Measurements from ENCODE around the gene MAP2K4. TPM values are rescaled to one million over a fixed set of nuclear protein-coding genes. Genes with fewer than 3 reads are reported as not detected.

The MAP2K4 gene
- total and polyA plus RNA-seq, 12 donors, result 7.2 to 42.7 (median 33.0) TPM

DNA sequence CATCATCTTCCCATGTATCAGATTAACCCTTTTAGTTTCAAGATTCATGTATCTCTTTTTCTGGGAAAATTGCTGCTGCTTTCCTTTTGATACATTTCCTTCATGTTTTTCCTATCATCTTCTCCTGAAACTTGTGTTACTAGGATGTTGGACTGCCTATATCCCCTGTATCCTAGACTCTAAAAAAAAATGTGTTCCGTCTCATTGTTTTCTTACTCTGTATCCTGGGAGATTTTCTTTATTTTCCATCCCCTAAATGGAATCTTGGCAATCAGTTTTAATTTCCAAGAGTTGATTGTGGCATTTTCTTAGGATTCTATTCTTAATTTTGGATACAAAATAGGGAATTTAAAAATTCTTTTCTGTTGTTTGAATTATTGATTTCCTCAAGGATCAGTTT, 36.8 kb downstream of the MAP2K4 start:
- Histone ChIP-seq H3K9me3 (no peaks in the 10 kb centered on the region), H3K27me3 (no peaks in the 10 kb centered on the region), H3K4me1 (peaks cover 0 to 36% (median 23%) of the 10 kb centered on the region in 9 donors), H3K36me3 (peaks cover 0 to 5% (median 0%) of the 10 kb centered on the region in 9 donors), H3K27ac (no peak overlapping the region), H3K4me3 (no peak overlapping the region)
- DNase-seq (no peak), ATAC-seq (no peak)
- TF ChIP-seq, protein P1, sequence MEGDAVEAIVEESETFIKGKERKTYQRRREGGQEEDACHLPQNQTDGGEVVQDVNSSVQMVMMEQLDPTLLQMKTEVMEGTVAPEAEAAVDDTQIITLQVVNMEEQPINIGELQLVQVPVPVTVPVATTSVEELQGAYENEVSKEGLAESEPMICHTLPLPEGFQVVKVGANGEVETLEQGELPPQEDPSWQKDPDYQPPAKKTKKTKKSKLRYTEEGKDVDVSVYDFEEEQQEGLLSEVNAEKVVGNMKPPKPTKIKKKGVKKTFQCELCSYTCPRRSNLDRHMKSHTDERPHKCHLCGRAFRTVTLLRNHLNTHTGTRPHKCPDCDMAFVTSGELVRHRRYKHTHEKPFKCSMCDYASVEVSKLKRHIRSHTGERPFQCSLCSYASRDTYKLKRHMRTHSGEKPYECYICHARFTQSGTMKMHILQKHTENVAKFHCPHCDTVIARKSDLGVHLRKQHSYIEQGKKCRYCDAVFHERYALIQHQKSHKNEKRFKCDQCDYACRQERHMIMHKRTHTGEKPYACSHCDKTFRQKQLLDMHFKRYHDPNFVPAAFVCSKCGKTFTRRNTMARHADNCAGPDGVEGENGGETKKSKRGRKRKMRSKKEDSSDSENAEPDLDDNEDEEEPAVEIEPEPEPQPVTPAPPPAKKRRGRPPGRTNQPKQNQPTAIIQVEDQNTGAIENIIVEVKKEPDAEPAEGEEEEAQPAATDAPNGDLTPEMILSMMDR (IDR thresholded peaks at IDR 0.05), result no peak
- intact Hi-C loops (cut with DNase I), result loop anchor here in 1 of 10 donors (10.0 kb wide), 1 partner anchor 57 kb away; no protein-coding TSS in a partner anchor
- 80 to 83% methylated on average over 1 of the region's 1 CpG for WGBS, 2 donors

DNA sequence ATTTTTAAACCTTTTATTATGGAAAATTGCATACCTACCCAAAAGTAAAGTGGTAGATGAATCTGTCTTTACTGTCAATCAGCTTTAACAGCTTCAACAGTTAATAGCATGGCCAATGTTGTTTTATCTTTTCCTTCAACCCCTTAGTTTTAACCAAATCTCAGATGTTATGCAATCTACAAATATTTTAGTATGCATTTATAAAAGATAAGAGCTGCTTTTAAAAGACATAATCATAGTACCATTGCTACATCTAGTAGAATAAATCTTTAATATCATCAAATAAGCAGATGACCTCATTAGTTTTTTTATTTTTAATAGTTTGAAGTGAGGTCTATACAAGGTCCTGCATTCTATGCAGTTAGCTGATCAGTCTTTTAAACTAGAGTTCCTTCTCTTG, 37.9 kb downstream of the MAP2K4 start:
- H3K36me3 ChIP-seq, result peaks cover 0 to 13% (median 0%) of the 10 kb centered on the region in 9 donors
- no peak overlapping the region for H3K4me3 ChIP-seq
- no peaks in the 10 kb centered on the region for H3K27me3 ChIP-seq
- no peak for DNase-seq
- H3K4me1 ChIP-seq, result peaks cover 0 to 28% (median 13%) of the 10 kb centered on the region in 9 donors
- TF ChIP-seq, protein P1 (IDR thresholded peaks at IDR 0.05), result no peak
- intact Hi-C loops (cut with DNase I), result loop anchor here in 1 of 10 donors (10.0 kb wide), 1 partner anchor 56 kb away; no protein-coding TSS in a partner anchor
- no peak for ATAC-seq
- no peak overlapping the region for H3K27ac ChIP-seq
- no peaks in the 10 kb centered on the region for H3K9me3 ChIP-seq

DNA sequence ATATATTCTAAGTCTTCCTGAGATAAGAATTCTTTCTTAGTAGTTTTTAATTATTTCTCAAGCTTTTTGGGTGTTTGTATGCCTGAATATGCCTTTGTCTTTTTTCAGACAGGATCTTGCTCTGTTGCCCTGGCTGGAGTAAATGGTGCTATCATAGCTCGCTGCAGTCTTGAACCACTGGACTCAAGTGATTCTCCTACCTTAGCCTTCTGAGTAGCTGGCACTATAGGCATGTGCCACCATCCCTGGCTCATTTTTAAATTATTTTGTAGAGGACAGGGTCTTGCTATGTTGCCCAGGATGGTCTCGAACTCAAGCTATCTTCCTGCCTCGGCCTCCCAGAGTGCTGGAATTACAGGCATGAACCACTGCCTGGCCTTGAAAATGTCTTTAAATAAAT, 41.6 kb downstream of the MAP2K4 start:
- H3K4me3 ChIP-seq, result no peak overlapping the region
- H3K27ac ChIP-seq, result no peak overlapping the region
- ATAC-seq (no peak), DNase-seq (no peak)
- WGBS, 2 donors, result 97 to 100% methylated on average over 3 of the region's 3 CpGs
- intact Hi-C loops (cut with DNase I), result no loop called here
- H3K36me3 ChIP-seq, result peaks cover 0 to 26% (median 0%) of the 10 kb centered on the region in 9 donors
- no peaks in the 10 kb centered on the region for H3K27me3 ChIP-seq
- H3K4me1 ChIP-seq, result peaks cover 0 to 7% (median 3%) of the 10 kb centered on the region in 9 donors
- TF ChIP-seq, protein P1 (IDR thresholded peaks at IDR 0.05), result no peak
- no peaks in the 10 kb centered on the region for H3K9me3 ChIP-seq

DNA sequence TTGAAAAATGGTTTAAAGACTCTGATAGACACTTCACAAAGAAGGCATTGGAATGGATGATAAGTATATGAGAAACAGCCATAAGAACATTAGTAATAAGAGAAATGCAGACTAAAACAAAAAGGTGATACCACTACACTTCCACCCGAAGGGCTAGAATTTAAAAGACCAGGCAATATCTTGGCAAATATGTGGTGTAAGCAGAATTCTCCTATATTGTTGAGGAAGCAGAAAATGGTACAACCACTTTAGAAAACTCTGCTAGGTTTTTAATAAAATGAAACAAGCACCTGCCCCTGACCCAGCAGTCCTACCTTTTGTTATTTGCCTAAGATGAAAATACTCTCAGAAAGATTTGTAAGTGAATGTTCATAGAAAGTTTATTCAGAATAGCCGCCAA, 43.7 kb downstream of the MAP2K4 start:
- no peaks in the 10 kb centered on the region for H3K27me3 ChIP-seq
- no peak overlapping the region for H3K27ac ChIP-seq
- ATAC-seq (no peak), DNase-seq (no peak)
- H3K4me1 ChIP-seq, result peaks cover 0 to 7% (median 0%) of the 10 kb centered on the region in 9 donors
- TF ChIP-seq, protein P1 (IDR thresholded peaks at IDR 0.05), result no peak
- intact Hi-C loops (cut with DNase I), result no loop called here
- no peaks in the 10 kb centered on the region for H3K9me3 ChIP-seq
- peaks cover 0 to 26% (median 0%) of the 10 kb centered on the region in 9 donors for H3K36me3 ChIP-seq
- 97 to 99% methylated on average over 2 of the region's 2 CpGs for WGBS, 2 donors
- H3K4me3 ChIP-seq, result no peak overlapping the region

Measured in heart right ventricle (tissue), 16 donors.